NT2/D1 (cell line): ENCODE results near the gene TIAM2.

Source experiments
- SUZ12 ChIP-seq: IDR thresholded peaks from 2 replicates; pipeline ENCODE4 v1.6.1; 2011; ENCODE audit not compliant: insufficient read length, insufficient read depth; ENCODE audit errors: extremely low read depth
- ZNF274 ChIP-seq: IDR thresholded peaks from 2 replicates; pipeline ENCODE4 v1.6.1; 2011; ENCODE audit warnings: mild to moderate bottlenecking, low read depth, low read length

- TF ChIP-seq ZNF274 (no peak), SUZ12 (no peak)
Observed at GRCh38 chr6:155126727-155127439, 131.8 kb downstream of the TIAM2 start.
